ENCODE measurements around the gene SEZ6L2. TPM values are rescaled to one million over a fixed set of nuclear protein-coding genes. Genes with fewer than 3 reads are reported as not detected.

The SEZ6L2 gene
- total and polyA plus RNA-seq, 2 experiments from 2014 or later = 18.0 to 71.9 TPM

GRCh38 chr16:29849505-29849904 lies 49.8 kb downstream of the SEZ6L2 start:
- no peaks in the 10 kb centered on the region for H4K20me1 ChIP-seq (replicated peaks; ENCODE audit: insufficient read depth)
- Mint-ChIP-seq H3K27me3 (ENCODE audit: insufficient read depth, low read depth, poor library complexity) (peaks cover 3% of the 10 kb centered on the region), H3K4me1 (peaks cover 13% of the 10 kb centered on the region), H3K4me3 (no peak overlapping the region), H3K36me3 (ENCODE audit: low read depth) (no peaks in the 10 kb centered on the region; the same call in 2 of the 3 replicates), H3K9me3 (no peaks in the 10 kb centered on the region; the same call in 2 of the 3 replicates), H3K27ac (peak overlapping the region; percentile 30; the same call in 1 of the 2 replicates)
- peak overlapping the region; percentile 35; the same call in 1 of the 2 replicates for H2AFZ ChIP-seq
- no peaks in the 10 kb centered on the region for H3K4me1 ChIP-seq (ENCODE audit: insufficient read depth)
- no peak overlapping the region for H3K4me3 ChIP-seq
- 0 out of 2 replicates have a peak, but pooled peaks cover 3% of the 10 kb centered on the region for H3F3A ChIP-seq (replicated peaks; ENCODE audit: low read depth)
- TF ChIP-seq ZNF462 (CRISPR knock-in tag; IDR thresholded peaks at IDR 0.05) (no peak), STAT1 (IDR thresholded peaks at IDR 0.05; ENCODE audit: unreplicated experiment) (no peak), CTCF (conservative IDR thresholded peaks at IDR 0.05; ENCODE audit: low read depth in 2 of 2) (no peak), EZH2phosphoT487 (IDR thresholded peaks at IDR 0.05; ENCODE audit: unreplicated experiment) (no peak), ZNF331 (CRISPR knock-in tag; IDR thresholded peaks at IDR 0.05; ENCODE audit: low read depth) (no peak), EZH2 (IDR thresholded peaks at IDR 0.05; ENCODE audit: low read depth, unreplicated experiment) (no peak), NANOG (IDR thresholded peaks at IDR 0.05; ENCODE audit: borderline replicate concordance) (no peak)
- H3K9me2 ChIP-seq (ENCODE audit: insufficient read depth) = no peaks in the 10 kb centered on the region
- no peak overlapping the region for H3K27ac ChIP-seq (ENCODE audit: low read depth)
- H3K79me2 ChIP-seq (replicated peaks; ENCODE audit: insufficient read depth) = no peaks in the 10 kb centered on the region
- H3K27me3 ChIP-seq (ENCODE audit: insufficient read depth) = no peaks in the 10 kb centered on the region
- no peaks in the 10 kb centered on the region for H3K36me3 ChIP-seq (ENCODE audit: insufficient read depth)
- ATAC-seq (peak; percentile 64), DNase-seq (ENCODE audit: low spot score) (peak; percentile 58)
- H3K4me2 ChIP-seq = peak overlapping the region; percentile 6; the same call in 1 of the 2 replicates

All from GM23338 (cell line).